WTC11 (cell line): ENCODE results near the gene IRF2BPL. TPM values are rescaled to one million over a fixed set of nuclear protein-coding genes. Genes with fewer than 3 reads are reported as not detected.
A peak's percentile ranks its signal among the peaks of the same experiment; 100 is the strongest.

Source experiments
- ATAC-seq: fragments of 200-7000 bp; cut with Tn5 transposase; 2 replicates; pipeline ENCODE4 v1.10.0; 2021; ENCODE audit warnings: mild to moderate bottlenecking, moderate library complexity
- CTCF ChIA-PET: fragments of 300-600 bp; sonication (Branson Sonifier 250); formaldehyde crosslinking; loops from one replicate; lab custom pipeline; 2021; ENCODE audit warnings: antibody characterized with exemption; lab: Charles Lee
- POLR2A ChIA-PET: fragments of 350-600 bp; sonication (Branson Sonifier 250); formaldehyde crosslinking; loops from one replicate; lab custom pipeline; 2021; ENCODE audit warnings: antibody characterized with exemption; lab: Charles Lee
- DNase-seq: peaks from one replicate; pipeline ENCODE4 v3.0.0; 2021; ENCODE audit warnings: low spot score
- H3K27ac Mint-ChIP-seq: 2 replicates; pipeline ENCODE4 v1.8.0; 2021; ENCODE audit warnings: mixed read lengths
- H3K27me3 Mint-ChIP-seq: 2 replicates; pipeline ENCODE4 v1.8.0; 2021; ENCODE audit warnings: low read depth, mild to moderate bottlenecking, moderate library complexity, mixed read lengths
- H3K36me3 Mint-ChIP-seq: 2 replicates; pipeline ENCODE4 v1.8.0; 2021; ENCODE audit warnings: mixed read lengths
- H3K4me1 Mint-ChIP-seq: 2 replicates; pipeline ENCODE4 v1.8.0; 2022; ENCODE audit warnings: mixed read lengths
- H3K4me3 Mint-ChIP-seq: 2 replicates; pipeline ENCODE4 v1.8.0; 2021; ENCODE audit warnings: mild to moderate bottlenecking, moderate library complexity, mixed read lengths
- H3K9me3 Mint-ChIP-seq: 2 replicates; pipeline ENCODE4 v1.8.0; 2021; ENCODE audit warnings: mixed read lengths
- E2F4 ChIP-seq: sonication (generic); formaldehyde crosslinking; IDR thresholded peaks from 2 replicates; pipeline ENCODE4 v1.8.1; 2022; ENCODE audit warnings: low read depth, mild to moderate bottlenecking, moderate library complexity, missing genetic modification reagents, borderline replicate concordance
- ETV6 ChIP-seq: sonication (generic); formaldehyde crosslinking; IDR thresholded peaks from 2 replicates; pipeline ENCODE4 v1.8.1; 2022; ENCODE audit warnings: mild to moderate bottlenecking, missing genetic modification reagents
- FOXK1 ChIP-seq: sonication (generic); formaldehyde crosslinking; IDR thresholded peaks from 2 replicates; pipeline ENCODE4 v1.8.0; 2022; ENCODE audit warnings: mild to moderate bottlenecking, moderate library complexity, missing genetic modification reagents
- FOXP1 ChIP-seq: sonication (generic); formaldehyde crosslinking; IDR thresholded peaks from 2 replicates; pipeline ENCODE4 v1.8.0; 2022; ENCODE audit warnings: missing genetic modification reagents, mild to moderate bottlenecking, moderate library complexity, borderline replicate concordance
- FOXP4 ChIP-seq: sonication (generic); formaldehyde crosslinking; IDR thresholded peaks from 2 replicates; pipeline ENCODE4 v1.8.0; 2022; ENCODE audit warnings: mild to moderate bottlenecking, missing genetic modification reagents
- GABPB1 ChIP-seq: sonication (generic); formaldehyde crosslinking; IDR thresholded peaks from 2 replicates; pipeline ENCODE4 v1.8.1; 2023; ENCODE audit warnings: mild to moderate bottlenecking, missing genetic modification reagents
- HMGXB4 ChIP-seq: sonication (generic); formaldehyde crosslinking; IDR thresholded peaks from 2 replicates; pipeline ENCODE4 v1.8.1; 2023; ENCODE audit warnings: mild to moderate bottlenecking, moderate library complexity, missing genetic modification reagents
- MAX ChIP-seq: sonication (generic); formaldehyde crosslinking; IDR thresholded peaks from 2 replicates; pipeline ENCODE4 v1.8.0; 2022; ENCODE audit warnings: mild to moderate bottlenecking, missing genetic modification reagents
- SP1 ChIP-seq: sonication (generic); formaldehyde crosslinking; conservative IDR thresholded peaks from 2 replicates; pipeline ENCODE4 v1.8.1; 2022; ENCODE audit warnings: missing genetic modification reagents
- TEAD4 ChIP-seq: sonication (generic); formaldehyde crosslinking; IDR thresholded peaks from 2 replicates; pipeline ENCODE4 v1.8.0; 2022; ENCODE audit warnings: mild to moderate bottlenecking, missing genetic modification reagents
- USF1 ChIP-seq: sonication (generic); formaldehyde crosslinking; IDR thresholded peaks from 2 replicates; pipeline ENCODE4 v1.8.0; 2022; ENCODE audit warnings: mild to moderate bottlenecking, missing genetic modification reagents
- ZNF317 ChIP-seq: sonication (generic); formaldehyde crosslinking; IDR thresholded peaks from 2 replicates; pipeline ENCODE4 v1.8.1; 2023; ENCODE audit warnings: low read depth, mild to moderate bottlenecking, moderate library complexity, missing genetic modification reagents, borderline replicate concordance
- ZNF416 ChIP-seq: fragments of 250-450 bp; sonication (Bioruptor Pico); IDR thresholded peaks from 2 replicates; pipeline ENCODE4 v1.9.0; 2021; ENCODE audit warnings: mild to moderate bottlenecking, inconsistent platforms
- total RNA-seq: library from RNA; stranded (reverse); gene quantifications from 3 replicates; pipeline ENCODE4 v1.2.3, GENCODE V29; 2021

IRF2BPL gene
- total RNA-seq, 1 experiment from 2014 or later = 126 TPM

- DNase-seq (no peak), ATAC-seq (no peak)
- peaks cover 75% of the 10 kb centered on the region for H3K4me1 Mint-ChIP-seq
- H3K36me3 Mint-ChIP-seq = no peaks in the 10 kb centered on the region
- TF ChIP-seq FOXP4 (CRISPR knock-in tag) = no peak
- 0 out of 2 replicates have a peak, but pooled peaks have one; percentile 35 for TF ChIP-seq ETV6 (CRISPR knock-in tag)
- no peak for TF ChIP-seq MAX
- no peaks in the 10 kb centered on the region for H3K9me3 Mint-ChIP-seq
- POLR2A ChIA-PET = interaction anchor here (1.0 to 1.2 kb wide), 2 partner anchors 76 to 118 kb away, joined by 3 to 4 read pairs; no protein-coding TSS in a partner anchor
- peak overlapping the region; percentile 47 for H3K4me3 Mint-ChIP-seq
- no peak overlapping the region for H3K27ac Mint-ChIP-seq
- peaks cover 7% of the 10 kb centered on the region for H3K27me3 Mint-ChIP-seq
- CTCF ChIA-PET = interaction anchor here (1.5 to 1.9 kb wide), 2 partner anchors 32 to 124 kb away, joined by 5 to 16 read pairs; no protein-coding TSS in a partner anchor
Measured at GRCh38 chr14:77037938-77038568, 9.5 kb upstream of the IRF2BPL start.

GRCh38 chr14:77037215-77037937, 8.9 kb upstream of the IRF2BPL start:
- no peak for ATAC-seq
- Mint-ChIP-seq H3K9me3 (no peaks in the 10 kb centered on the region), H3K4me3 (peak overlapping the region; percentile 47)
- TF ChIP-seq E2F4 (CRISPR knock-in tag) = no peak
- no peak for TF ChIP-seq GABPB1 (CRISPR knock-in tag)
- TF ChIP-seq HMGXB4 (CRISPR knock-in tag) = no peak
- TF ChIP-seq, all 79 proteins: peak for 0
- Mint-ChIP-seq H3K27ac (peak overlapping the region; percentile 69), H3K4me1 (peaks cover 76% of the 10 kb centered on the region), H3K27me3 (peaks cover 7% of the 10 kb centered on the region), H3K36me3 (no peaks in the 10 kb centered on the region)
- ChIA-PET POLR2A (interaction anchor here (0.7 to 1.2 kb wide), 3 partner anchors 9 to 117 kb away, joined by 3 to 4 read pairs (median 3); no protein-coding TSS in a partner anchor), CTCF (interaction anchor here (0.7 to 1.9 kb wide), 7 partner anchors 28 to 162 kb away, joined by 3 to 16 read pairs (median 4); no protein-coding TSS in a partner anchor)
- no peak for DNase-seq

- DNase-seq = no peak
- Mint-ChIP-seq H3K4me1 (peaks cover 76% of the 10 kb centered on the region), H3K27ac (peak overlapping the region; percentile 78), H3K36me3 (no peaks in the 10 kb centered on the region), H3K9me3 (no peaks in the 10 kb centered on the region), H3K27me3 (peaks cover 7% of the 10 kb centered on the region), H3K4me3 (0 out of 2 replicates have a peak overlapping the region, but pooled peaks have one; percentile 10)
- TF ChIP-seq FOXK1 (CRISPR knock-in tag) (no peak), ZNF416 (no peak), FOXP1 (CRISPR knock-in tag) (no peak), USF1 (CRISPR knock-in tag) (no peak), SP1 (no peak), ZNF317 (no peak), TEAD4 (CRISPR knock-in tag) (no peak)
- ATAC-seq = no peak
- ChIA-PET POLR2A (interaction anchor here (1.2 kb wide), 1 partner anchor 75 kb away, joined by 3 read pairs; no protein-coding TSS in a partner anchor), CTCF (interaction anchor here (0.7 to 1.9 kb wide), 7 partner anchors 27 to 161 kb away, joined by 3 to 16 read pairs (median 4); no protein-coding TSS in a partner anchor)
Measured at GRCh38 chr14:77036484-77037214, 8.1 kb upstream of the IRF2BPL start.
